Neural progenitor cell (in vitro differentiated cells): ENCODE data around the gene PACRG.

ENCODE experiments used
- CTCF ChIP-seq: fragments of 200-600 bp; sonication (generic); IDR thresholded peaks from 2 replicates; pipeline ENCODE4 v1.5.1; 2017; ENCODE audit warnings: antibody characterized with exemption, mild to moderate bottlenecking
- EZH2 ChIP-seq: fragments of 200-600 bp; sonication (generic); IDR thresholded peaks from 2 replicates; pipeline ENCODE4 v1.6.1; 2017; ENCODE audit warnings: antibody characterized with exemption, mild to moderate bottlenecking, moderate library complexity

- TF ChIP-seq EZH2: no peak
- TF ChIP-seq CTCF: no peak
Measured at GRCh38 chr6:163337958-163338357, 610.2 kb downstream of the PACRG start.
